PC-3 (cell line): ENCODE results near the gene TRAPPC2L. TPM values are rescaled to one million over a fixed set of nuclear protein-coding genes. Genes with fewer than 3 reads are reported as not detected.

Experiments
- ATAC-seq: fragments of 200-7000 bp; cut with Tn5 transposase; 2 replicates; pipeline ENCODE4 v1.9.1; 2020; ENCODE audit warnings: mild to moderate bottlenecking, moderate library complexity
- BruUV-seq: library from RNA; stranded (reverse); fragments of 400-500 nt; replicated peaks from 2 replicates; lab custom pipeline; 2021; lab: Mats Ljungman, UMichigan
- CTCF ChIA-PET: fragments of 300-600 bp; sonication (Branson Sonifier 250); formaldehyde crosslinking; loops from one replicate; lab custom pipeline; 2022; ENCODE audit warnings: antibody characterized with exemption; lab: Charles Lee
- POLR2A ChIA-PET: fragments of 300-600 bp; sonication (Branson Sonifier 250); formaldehyde crosslinking; loops from one replicate; lab custom pipeline; 2022; ENCODE audit warnings: antibody characterized with exemption; ENCODE audit not compliant: unreplicated experiment; lab: Charles Lee
- DNase-seq: peaks from one replicate; pipeline ENCODE4 v3.0.0-alpha.2; 2015
- H2AFZ ChIP-seq: fragments of 300-600 bp; sonication (generic); 2 replicates; pipeline ENCODE4 v1.6.0; 2016; ENCODE audit warnings: antibody characterized with exemption, low read length
- H3F3A ChIP-seq: fragments of 300-600 bp; sonication (generic); one replicate; pipeline ENCODE4 v1.6.0; 2017; ENCODE audit warnings: antibody characterized with exemption, low read length, control low read depth, mild to moderate bottlenecking; ENCODE audit not compliant: unreplicated experiment
- H3K27ac ChIP-seq: fragments of 300-600 bp; sonication (generic); 2 replicates; pipeline ENCODE4 v1.5.1; 2016; ENCODE audit warnings: mild to moderate bottlenecking, low read length
- H3K27me3 ChIP-seq: fragments of 300-600 bp; sonication (generic); 2 replicates; pipeline ENCODE4 v1.6.1; 2016; ENCODE audit warnings: low read length, mixed read lengths
- H3K36me3 ChIP-seq: fragments of 300-600 bp; sonication (generic); 2 replicates; pipeline ENCODE4 v1.6.1; 2016; ENCODE audit warnings: low read depth, mixed run types, low read length, mixed read lengths
- H3K4me1 ChIP-seq: fragments of 300-600 bp; sonication (generic); 2 replicates; pipeline ENCODE4 v1.5.1; 2016; ENCODE audit warnings: low read length; ENCODE audit not compliant: insufficient read depth
- H3K4me2 ChIP-seq: fragments of 300-600 bp; sonication (generic); 2 replicates; pipeline ENCODE4 v1.6.0; 2016; ENCODE audit warnings: low read length
- H3K4me3 ChIP-seq: fragments of 300-600 bp; sonication (generic); 2 replicates; pipeline ENCODE4 v1.5.1; 2016; ENCODE audit warnings: mild to moderate bottlenecking, low read length, mixed read lengths
- H3K79me2 ChIP-seq: fragments of 300-600 bp; sonication (generic); 2 replicates; pipeline ENCODE4 v1.6.1; 2017; ENCODE audit warnings: low read length, mixed read lengths
- H3K9ac ChIP-seq: fragments of 300-600 bp; sonication (generic); 2 replicates; pipeline ENCODE4 v1.6.0; 2016; ENCODE audit warnings: mild to moderate bottlenecking, low read length
- H3K9me2 ChIP-seq: fragments of 300-600 bp; sonication (generic); replicated peaks from 2 replicates; pipeline ENCODE4 v1.6.1; 2016; ENCODE audit warnings: mixed run types, low read length, mixed read lengths
- H3K9me3 ChIP-seq: fragments of 300-600 bp; sonication (generic); 2 replicates; pipeline ENCODE4 v1.6.1; 2016; ENCODE audit warnings: low read length, mixed read lengths
- H4K20me1 ChIP-seq: fragments of 300-600 bp; sonication (generic); 2 replicates; pipeline ENCODE4 v1.6.1; 2016; ENCODE audit warnings: low read length, mixed read lengths
- EZH2 ChIP-seq: fragments of 300-600 bp; sonication (generic); IDR thresholded peaks from one replicate; pipeline ENCODE4 v1.6.1; 2017; ENCODE audit warnings: antibody characterized with exemption, mild to moderate bottlenecking, low read length; ENCODE audit not compliant: unreplicated experiment
- EZH2phosphoT487 ChIP-seq: fragments of 300-600 bp; sonication (generic); IDR thresholded peaks from 2 replicates; pipeline ENCODE4 v1.6.1; 2018; ENCODE audit warnings: mild to moderate bottlenecking, antibody characterized with exemption, low read length, borderline replicate concordance
- intact Hi-C: fragments of 100-400 bp; cut with micrococcal nuclease; formaldehyde crosslinking; loops from 2 replicates; pipeline ENCODE4 v1.9.0; 2023
- total RNA-seq: library from RNA; depleted of rRNA; stranded (reverse); fragments of >200 nt; gene quantifications from 2 replicates; pipeline ENCODE4 v1.2.3, GENCODE V29; 2014
- TF ChIP-seq, protein P1 (sequence below): fragments of 300-600 bp; sonication (generic); conservative IDR thresholded peaks from 2 replicates; pipeline ENCODE4 v1.5.1; 2017; ENCODE audit warnings: antibody characterized with exemption, low read depth, mild to moderate bottlenecking, low read length

TRAPPC2L gene
- total RNA-seq, 1 experiment from 2014 or later, result 77.5 TPM

DNA sequence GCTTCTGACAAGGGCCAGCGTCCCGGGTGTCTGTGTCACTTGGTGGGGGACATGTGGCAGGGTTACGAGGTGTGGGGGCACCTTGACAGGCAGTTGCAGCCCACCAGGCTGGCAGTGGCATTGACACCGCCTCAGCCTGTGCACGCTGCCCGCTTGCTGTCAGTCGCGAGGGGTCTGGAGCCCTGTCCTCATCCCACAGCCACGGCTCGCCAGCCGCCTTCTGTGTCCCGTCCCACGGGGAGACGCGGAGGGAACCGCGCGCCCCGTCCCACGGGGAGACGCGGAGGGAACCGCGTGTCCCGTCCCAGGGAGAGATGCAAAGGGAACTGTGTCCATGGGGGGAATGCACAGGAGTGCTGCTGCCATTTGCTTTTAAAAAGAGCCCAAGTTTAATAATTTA lies 6.0 kb downstream of the TRAPPC2L start:
- H3K4me2 ChIP-seq, result no peak overlapping the region
- CTCF ChIA-PET, result no interaction called here

DNA sequence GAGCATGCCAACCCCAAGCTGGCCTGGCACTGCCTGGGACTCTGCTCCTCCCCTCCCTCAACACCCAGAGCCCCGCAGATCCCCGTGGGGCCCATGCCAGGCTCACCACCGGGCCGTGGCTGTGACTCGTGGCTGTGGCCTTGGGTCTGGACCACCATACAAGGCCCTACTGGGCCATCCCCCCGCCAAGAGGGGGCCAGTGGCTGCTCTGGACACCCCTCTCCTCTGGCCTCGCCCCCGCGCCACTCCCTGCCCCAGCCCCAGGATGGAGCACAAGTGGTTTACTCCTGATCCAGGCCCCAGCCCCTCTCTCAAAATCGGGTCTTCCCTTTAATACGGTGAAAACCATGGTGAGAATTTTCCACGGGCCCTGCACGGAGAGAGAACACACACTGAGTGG lies 6.5 kb downstream of the TRAPPC2L start:
- H3K9me2 ChIP-seq, result no peaks in the 10 kb centered on the region
- no peak overlapping the region for H3K27ac ChIP-seq
- no peaks in the 10 kb centered on the region for H3K4me1 ChIP-seq
- no peak overlapping the region for H3K4me2 ChIP-seq
- DNase-seq, result no peak
- CTCF ChIA-PET, result no interaction called here
- no peaks in the 10 kb centered on the region for H4K20me1 ChIP-seq
- no peaks in the 10 kb centered on the region for H3K36me3 ChIP-seq
- no peak overlapping the region for H2AFZ ChIP-seq
- intact Hi-C loops, result no loop called here
- no peaks in the 10 kb centered on the region for H3K9me3 ChIP-seq
- no peak for TF ChIP-seq EZH2
- TF ChIP-seq, protein P1, sequence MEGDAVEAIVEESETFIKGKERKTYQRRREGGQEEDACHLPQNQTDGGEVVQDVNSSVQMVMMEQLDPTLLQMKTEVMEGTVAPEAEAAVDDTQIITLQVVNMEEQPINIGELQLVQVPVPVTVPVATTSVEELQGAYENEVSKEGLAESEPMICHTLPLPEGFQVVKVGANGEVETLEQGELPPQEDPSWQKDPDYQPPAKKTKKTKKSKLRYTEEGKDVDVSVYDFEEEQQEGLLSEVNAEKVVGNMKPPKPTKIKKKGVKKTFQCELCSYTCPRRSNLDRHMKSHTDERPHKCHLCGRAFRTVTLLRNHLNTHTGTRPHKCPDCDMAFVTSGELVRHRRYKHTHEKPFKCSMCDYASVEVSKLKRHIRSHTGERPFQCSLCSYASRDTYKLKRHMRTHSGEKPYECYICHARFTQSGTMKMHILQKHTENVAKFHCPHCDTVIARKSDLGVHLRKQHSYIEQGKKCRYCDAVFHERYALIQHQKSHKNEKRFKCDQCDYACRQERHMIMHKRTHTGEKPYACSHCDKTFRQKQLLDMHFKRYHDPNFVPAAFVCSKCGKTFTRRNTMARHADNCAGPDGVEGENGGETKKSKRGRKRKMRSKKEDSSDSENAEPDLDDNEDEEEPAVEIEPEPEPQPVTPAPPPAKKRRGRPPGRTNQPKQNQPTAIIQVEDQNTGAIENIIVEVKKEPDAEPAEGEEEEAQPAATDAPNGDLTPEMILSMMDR, result no peak
- TF ChIP-seq EZH2phosphoT487, result no peak
- no peaks in the 10 kb centered on the region for H3F3A ChIP-seq
- H3K27me3 ChIP-seq, result no peaks in the 10 kb centered on the region
- POLR2A ChIA-PET, result no interaction called here
- no TSS peak for BruUV-seq
- H3K9ac ChIP-seq, result no peak overlapping the region
- no peak overlapping the region for H3K4me3 ChIP-seq
- no peak for ATAC-seq
- peaks cover 4% of the 10 kb centered on the region for H3K79me2 ChIP-seq

More for the DNA sequence above, 6.0 kb downstream of the TRAPPC2L start:
- no peaks in the 10 kb centered on the region for H3F3A ChIP-seq
- TF ChIP-seq EZH2 (no peak), EZH2phosphoT487 (no peak)
- TF ChIP-seq, protein P1, result no peak
- no peaks in the 10 kb centered on the region for H3K9me2 ChIP-seq
- H4K20me1 ChIP-seq, result no peaks in the 10 kb centered on the region
- ATAC-seq (no peak), DNase-seq (no peak)
- no TSS peak for BruUV-seq
- no peak overlapping the region for H3K27ac ChIP-seq
- no peak overlapping the region for H3K4me3 ChIP-seq
- no peaks in the 10 kb centered on the region for H3K9me3 ChIP-seq
- H3K27me3 ChIP-seq, result no peaks in the 10 kb centered on the region
- no peaks in the 10 kb centered on the region for H3K36me3 ChIP-seq
- intact Hi-C loops, result no loop called here
- H3K4me1 ChIP-seq, result 0 out of 2 replicates have a peak, but pooled peaks cover 4% of the 10 kb centered on the region
- peaks cover 8% of the 10 kb centered on the region for H3K79me2 ChIP-seq
- no peak overlapping the region for H3K9ac ChIP-seq
- POLR2A ChIA-PET, result no interaction called here
- H2AFZ ChIP-seq, result no peak overlapping the region

DNA sequence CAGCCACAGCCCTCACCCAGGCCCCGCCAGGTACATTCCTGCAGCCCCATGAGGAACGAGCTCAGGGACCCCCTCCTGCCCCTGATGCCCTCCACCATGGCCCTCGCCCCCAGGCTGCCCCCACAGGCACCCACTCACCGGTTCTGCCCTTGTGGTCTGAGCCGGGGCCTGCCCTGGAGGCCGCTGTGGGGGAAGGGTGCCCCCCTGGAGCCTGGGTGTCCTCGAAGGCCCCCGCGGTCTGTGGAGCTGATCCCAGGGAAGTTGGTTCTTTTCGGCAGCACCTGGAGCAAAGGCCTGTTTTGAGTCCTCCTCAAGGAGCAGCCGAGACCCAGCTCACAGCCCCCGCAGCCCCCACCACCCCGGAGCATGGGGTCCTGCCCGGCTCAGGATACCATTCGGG lies 7.2 kb downstream of the TRAPPC2L start:
- no peak overlapping the region for H2AFZ ChIP-seq
- no TSS peak for BruUV-seq
- H3K4me3 ChIP-seq, result no peak overlapping the region
- no peaks in the 10 kb centered on the region for H3K27me3 ChIP-seq
- H3K9me2 ChIP-seq, result no peaks in the 10 kb centered on the region
- ATAC-seq, result no peak
- POLR2A ChIA-PET, result no interaction called here
- H3K27ac ChIP-seq, result no peak overlapping the region
- DNase-seq, result no peak
- no peaks in the 10 kb centered on the region for H3K4me1 ChIP-seq
- H3K4me2 ChIP-seq, result no peak overlapping the region
- H3K79me2 ChIP-seq, result no peaks in the 10 kb centered on the region
- intact Hi-C loops, result no loop called here
- CTCF ChIA-PET, result no interaction called here
- H3K36me3 ChIP-seq, result no peaks in the 10 kb centered on the region
- H3K9me3 ChIP-seq, result no peaks in the 10 kb centered on the region
- H4K20me1 ChIP-seq, result no peaks in the 10 kb centered on the region
- no peaks in the 10 kb centered on the region for H3F3A ChIP-seq
- no peak for TF ChIP-seq EZH2phosphoT487
- TF ChIP-seq, protein P1, result no peak
- H3K9ac ChIP-seq, result no peak overlapping the region
